Measurements from ENCODE around the gene KCNE4.

KCNE4 gene

GRCh38 chr2:223087466-223087865 lies 35.5 kb downstream of the KCNE4 start:
- DNase-seq (ENCODE audit: low read depth): no peak
- H3K4me3 ChIP-seq (ENCODE audit: low read depth, low read length): no peak overlapping the region
- TF ChIP-seq CTCF (IDR thresholded peaks at IDR 0.05; ENCODE audit: low read depth, low read length) (no peak), MYC (IDR thresholded peaks at IDR 0.05; ENCODE audit: low read depth, low read length) (no peak), MAX (IDR thresholded peaks at IDR 0.05; ENCODE audit: low read depth, low read length) (no peak)

- TF ChIP-seq MAX (IDR thresholded peaks at IDR 0.05; ENCODE audit: low read depth, low read length) (no peak), MYC (IDR thresholded peaks at IDR 0.05; ENCODE audit: low read depth, low read length) (no peak), POLR2A (IDR thresholded peaks at IDR 0.05; ENCODE audit: extremely low read depth, insufficient read length) (no peak), CTCF (IDR thresholded peaks at IDR 0.05; ENCODE audit: low read depth, low read length) (no peak)
- DNase-seq (ENCODE audit: low read depth): no peak
- H3K4me3 ChIP-seq (ENCODE audit: low read depth, low read length): no peak overlapping the region
Measured at GRCh38 chr2:223088866-223089265, 36.9 kb downstream of the KCNE4 start.

- no peak for TF ChIP-seq CTCF (IDR thresholded peaks at IDR 0.05; ENCODE audit: low read depth, low read length)
- TF ChIP-seq MAX (IDR thresholded peaks at IDR 0.05; ENCODE audit: low read depth, low read length): no peak
- no peak for TF ChIP-seq MYC (IDR thresholded peaks at IDR 0.05; ENCODE audit: low read depth, low read length)
- TF ChIP-seq POLR2A (IDR thresholded peaks at IDR 0.05; ENCODE audit: extremely low read depth, insufficient read length): no peak
- DNase-seq (ENCODE audit: low read depth): no peak
Measured at GRCh38 chr2:223090039-223090438, 38.0 kb downstream of the KCNE4 start.

GRCh38 chr2:223090540-223091235 lies 38.7 kb downstream of the KCNE4 start:
- no peak for TF ChIP-seq MYC (IDR thresholded peaks at IDR 0.05; ENCODE audit: low read depth, low read length)
- no peak for TF ChIP-seq POLR2A (IDR thresholded peaks at IDR 0.05; ENCODE audit: extremely low read depth, insufficient read length)
- no peak for TF ChIP-seq MAX (IDR thresholded peaks at IDR 0.05; ENCODE audit: low read depth, low read length)
- no peak for TF ChIP-seq CTCF (IDR thresholded peaks at IDR 0.05; ENCODE audit: low read depth, low read length)
- no peak for DNase-seq (ENCODE audit: low read depth)
- no peak overlapping the region for H3K4me3 ChIP-seq (ENCODE audit: low read depth, low read length)

More at GRCh38 chr2:223090039-223090438, 38.0 kb downstream of the KCNE4 start:
- no peak overlapping the region for H3K4me3 ChIP-seq (ENCODE audit: low read depth, low read length)

- H3K4me3 ChIP-seq (ENCODE audit: low read depth, low read length): no peak overlapping the region
- DNase-seq (ENCODE audit: low read depth): no peak
- TF ChIP-seq MYC (IDR thresholded peaks at IDR 0.05; ENCODE audit: low read depth, low read length) (no peak), CTCF (IDR thresholded peaks at IDR 0.05; ENCODE audit: low read depth, low read length) (no peak), POLR2A (IDR thresholded peaks at IDR 0.05; ENCODE audit: extremely low read depth, insufficient read length) (no peak), MAX (IDR thresholded peaks at IDR 0.05; ENCODE audit: low read depth, low read length) (no peak)
Measured at GRCh38 chr2:223092667-223093066, 40.7 kb downstream of the KCNE4 start.

Measured in NB4 (cell line).